ENCODE measurements around the gene NRF1. TPM values are rescaled to one million over a fixed set of nuclear protein-coding genes. Genes with fewer than 3 reads are reported as not detected.
A peak's percentile ranks its signal among the peaks of the same experiment; 100 is the strongest.
"Not testable (repeated sequence)": the region's sequence is repeated elsewhere in the genome, so short reads cannot be mapped to it uniquely, and the experiment has no call there.

Gene NRF1
- total RNA-seq, 2 experiments from 2014 or later, result 17.9 to 20.4 TPM

DNA sequence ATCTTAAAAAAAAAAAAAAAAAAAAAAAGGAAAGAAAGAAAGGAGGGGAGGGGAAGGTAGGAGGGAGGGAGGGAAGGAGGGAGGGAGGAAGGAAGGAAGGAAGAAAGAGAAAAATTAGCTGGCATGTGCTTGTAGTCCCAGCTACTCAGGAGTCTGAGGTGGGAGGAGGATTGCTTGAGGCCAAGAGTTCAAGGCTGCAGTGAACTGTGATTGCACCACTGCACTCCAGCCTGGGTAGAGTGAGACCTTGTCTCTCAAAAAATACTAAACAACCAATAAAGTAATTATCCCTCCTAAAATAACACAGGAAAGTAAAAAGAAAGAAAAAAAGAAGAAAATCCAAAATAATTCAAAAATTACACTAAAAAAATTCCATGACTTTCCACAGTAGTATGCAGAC, 13.8 kb upstream of the NRF1 start:
- H3K27me3 Mint-ChIP-seq, result no peaks in the 10 kb centered on the region
- DNase-seq, result no peak
- H3K4me3 Mint-ChIP-seq, result no peak overlapping the region
- no peaks in the 10 kb centered on the region for H3K36me3 Mint-ChIP-seq
- H3K4me1 Mint-ChIP-seq, result no peaks in the 10 kb centered on the region
- H3K9me3 Mint-ChIP-seq, result no peaks in the 10 kb centered on the region
- H3K27ac Mint-ChIP-seq, result no peak overlapping the region

DNA sequence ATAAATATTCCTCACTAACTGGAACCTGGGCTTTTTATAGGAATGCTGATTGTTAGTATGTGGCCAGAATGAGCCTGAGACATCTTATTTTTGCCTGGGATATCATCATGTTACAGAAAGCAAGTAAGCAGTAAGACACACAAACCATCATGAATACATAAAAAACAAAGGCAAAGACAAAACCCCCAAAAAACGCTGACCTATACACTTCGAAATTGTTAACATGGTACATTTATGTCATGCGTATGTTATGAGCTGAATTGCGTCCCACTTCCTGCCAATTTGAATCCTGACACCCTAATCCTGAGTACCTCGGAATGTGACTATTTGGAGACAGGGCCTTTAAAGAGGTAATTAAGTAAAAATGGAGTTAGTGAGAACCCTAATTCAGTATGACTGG, 12.3 kb upstream of the NRF1 start:
- Mint-ChIP-seq H3K36me3 (no peaks in the 10 kb centered on the region), H3K9me3 (peaks cover 2% of the 10 kb centered on the region), H3K4me1 (no peaks in the 10 kb centered on the region), H3K4me3 (no peak overlapping the region), H3K27ac (no peak overlapping the region), H3K27me3 (no peaks in the 10 kb centered on the region)
- no peak for DNase-seq

DNA sequence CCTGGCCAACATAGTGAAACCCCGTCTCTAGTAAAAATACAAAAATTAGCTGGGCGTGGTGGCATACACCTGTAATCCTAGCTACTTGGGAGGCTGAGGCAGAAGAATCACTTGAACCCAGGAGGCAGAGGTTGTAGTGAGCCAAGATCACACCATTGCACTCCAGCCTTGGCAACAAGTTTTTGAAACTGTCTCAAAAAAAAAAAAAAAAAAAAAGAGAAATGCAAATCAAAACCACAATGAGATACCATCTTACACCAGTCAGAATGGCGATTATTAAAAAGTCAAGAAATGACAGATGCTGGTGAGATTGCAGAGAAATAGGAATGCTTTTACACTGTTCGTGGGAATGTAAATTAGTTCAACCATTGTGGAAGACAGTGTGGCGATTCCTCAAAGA, 7.9 kb upstream of the NRF1 start:
- H3K27ac Mint-ChIP-seq, H3K4me3 Mint-ChIP-seq: not testable (repeated sequence)

DNA sequence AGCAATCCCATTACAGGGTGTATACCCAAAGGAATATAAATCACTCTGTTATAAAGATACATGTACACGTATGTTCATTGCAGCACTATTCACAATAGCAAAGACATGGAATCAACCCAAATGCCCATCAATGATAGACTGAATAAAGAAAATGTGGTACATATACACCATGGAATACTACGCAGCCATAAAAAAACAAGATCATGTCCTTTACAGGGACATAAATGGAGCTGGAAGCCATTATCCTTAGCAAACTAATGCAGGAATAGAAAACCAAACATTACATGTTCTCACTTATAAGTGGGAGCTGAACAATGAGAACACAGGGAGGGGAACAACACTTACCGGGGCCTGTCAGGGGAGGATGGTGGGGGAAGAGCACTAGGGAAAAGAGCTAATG, 7.5 kb upstream of the NRF1 start:
- H3K27ac Mint-ChIP-seq, H3K4me3 Mint-ChIP-seq, H3K9me3 Mint-ChIP-seq, H3K27me3 Mint-ChIP-seq, DNase-seq: not testable (repeated sequence)
- Mint-ChIP-seq H3K36me3 (peaks cover 30% of the 10 kb centered on the region), H3K4me1 (peaks cover 19% of the 10 kb centered on the region)

More for the DNA sequence above, 7.9 kb upstream of the NRF1 start:
- peaks cover 28% of the 10 kb centered on the region for H3K36me3 Mint-ChIP-seq
- H3K9me3 Mint-ChIP-seq, DNase-seq, H3K27me3 Mint-ChIP-seq: not testable (repeated sequence)
- peaks cover 17% of the 10 kb centered on the region for H3K4me1 Mint-ChIP-seq

DNA sequence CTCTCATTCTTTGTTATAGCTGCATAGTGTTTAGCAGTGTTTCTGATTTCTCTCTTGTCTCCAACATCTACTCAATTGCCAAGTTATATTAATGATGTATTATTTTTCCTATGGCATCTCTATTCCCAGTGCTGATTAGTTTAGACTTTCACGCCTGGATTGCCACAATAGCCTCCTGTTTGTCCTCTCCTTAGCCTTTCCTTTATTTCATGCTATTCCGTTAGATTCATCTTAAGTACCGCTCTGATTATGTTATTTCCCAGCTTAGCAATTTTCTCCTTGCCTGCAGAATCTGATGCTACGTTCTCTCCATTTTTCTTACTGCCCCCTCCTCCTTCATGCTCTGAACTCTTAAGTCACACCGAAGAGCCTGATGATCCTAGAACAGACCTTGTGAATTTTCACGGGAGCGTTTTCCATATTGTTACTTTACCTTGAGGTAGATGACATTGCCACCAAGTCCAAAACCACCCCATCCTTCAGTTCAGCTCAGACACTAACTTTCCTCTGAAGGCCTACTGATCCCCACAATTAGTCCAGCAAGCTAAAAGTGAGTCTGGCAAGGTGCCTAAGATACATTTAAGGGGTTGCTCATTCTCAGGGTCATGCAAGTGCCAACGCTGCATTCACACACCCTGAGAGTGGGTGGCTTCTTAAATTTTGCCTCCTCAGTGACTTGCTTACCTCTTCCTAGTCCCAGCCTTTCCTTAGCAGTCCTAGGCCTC, 6.6 kb upstream of the NRF1 start:
- Mint-ChIP-seq H3K36me3 (peaks cover 38% of the 10 kb centered on the region), H3K4me3 (no peak overlapping the region), H3K27me3 (no peaks in the 10 kb centered on the region), H3K27ac (no peak overlapping the region), H3K4me1 (peaks cover 26% of the 10 kb centered on the region), H3K9me3 (peaks cover 3% of the 10 kb centered on the region)
- no peak for DNase-seq

DNA sequence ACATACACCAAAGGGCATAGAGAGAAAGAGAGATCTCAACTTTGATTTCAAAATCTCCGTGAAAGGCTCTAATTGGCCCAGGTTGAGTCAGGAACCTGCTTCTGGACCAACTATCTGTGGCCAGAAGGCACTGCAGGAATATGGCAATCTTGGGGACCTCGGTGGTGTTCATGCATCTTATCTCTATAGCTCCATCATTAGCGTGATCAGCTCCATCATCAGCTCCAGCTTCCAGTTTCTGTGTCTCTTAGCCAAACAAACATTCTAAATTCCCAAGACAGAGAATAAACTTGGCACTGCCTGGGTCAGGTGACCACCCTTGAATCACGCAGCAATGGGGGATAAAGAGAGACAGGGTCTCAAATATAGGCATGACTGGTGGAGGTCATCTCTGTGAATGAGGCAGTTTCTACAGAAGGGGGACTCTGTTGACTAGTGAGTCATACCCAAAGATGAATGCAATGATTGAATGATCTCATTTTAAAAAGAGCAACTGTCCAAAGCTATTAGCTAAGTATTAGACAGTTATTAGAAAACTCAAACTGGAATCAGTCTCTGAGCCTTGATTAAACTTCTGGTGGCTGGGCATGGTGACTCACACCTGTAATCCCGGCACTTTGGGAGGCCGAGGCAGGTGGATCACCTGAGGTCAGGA, 5.4 kb upstream of the NRF1 start:
- Mint-ChIP-seq H3K27me3 (no peaks in the 10 kb centered on the region), H3K36me3 (peaks cover 48% of the 10 kb centered on the region), H3K9me3 (peaks cover 3% of the 10 kb centered on the region), H3K4me1 (peaks cover 30% of the 10 kb centered on the region), H3K27ac (peak overlapping the region; percentile 70), H3K4me3 (no peak overlapping the region)
- no peak for DNase-seq

DNA sequence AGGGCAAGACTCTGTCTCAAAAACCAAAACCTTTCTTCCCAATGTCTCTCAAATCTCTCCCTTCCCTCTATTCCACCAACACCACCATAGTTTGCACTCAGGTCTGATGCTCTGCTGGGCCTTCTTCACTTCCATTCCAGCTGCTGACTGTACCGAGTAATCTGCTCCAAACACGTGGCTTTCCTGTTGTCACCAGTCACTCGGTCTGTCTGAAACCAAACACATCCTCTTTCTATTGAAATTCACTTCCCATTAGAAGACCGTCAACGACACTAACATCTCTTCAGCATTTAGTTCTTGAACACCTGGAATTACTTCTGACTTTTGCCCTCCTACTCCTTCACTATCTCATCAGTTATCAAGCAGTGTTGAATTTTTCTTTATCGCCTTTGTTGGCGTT, 4.7 kb upstream of the NRF1 start:
- peaks cover 3% of the 10 kb centered on the region for H3K9me3 Mint-ChIP-seq
- H3K4me1 Mint-ChIP-seq, result peaks cover 30% of the 10 kb centered on the region
- no peak for DNase-seq
- H3K36me3 Mint-ChIP-seq, result peaks cover 48% of the 10 kb centered on the region
- H3K4me3 Mint-ChIP-seq, result no peak overlapping the region
- no peaks in the 10 kb centered on the region for H3K27me3 Mint-ChIP-seq
- H3K27ac Mint-ChIP-seq, result peak overlapping the region; percentile 30

DNA sequence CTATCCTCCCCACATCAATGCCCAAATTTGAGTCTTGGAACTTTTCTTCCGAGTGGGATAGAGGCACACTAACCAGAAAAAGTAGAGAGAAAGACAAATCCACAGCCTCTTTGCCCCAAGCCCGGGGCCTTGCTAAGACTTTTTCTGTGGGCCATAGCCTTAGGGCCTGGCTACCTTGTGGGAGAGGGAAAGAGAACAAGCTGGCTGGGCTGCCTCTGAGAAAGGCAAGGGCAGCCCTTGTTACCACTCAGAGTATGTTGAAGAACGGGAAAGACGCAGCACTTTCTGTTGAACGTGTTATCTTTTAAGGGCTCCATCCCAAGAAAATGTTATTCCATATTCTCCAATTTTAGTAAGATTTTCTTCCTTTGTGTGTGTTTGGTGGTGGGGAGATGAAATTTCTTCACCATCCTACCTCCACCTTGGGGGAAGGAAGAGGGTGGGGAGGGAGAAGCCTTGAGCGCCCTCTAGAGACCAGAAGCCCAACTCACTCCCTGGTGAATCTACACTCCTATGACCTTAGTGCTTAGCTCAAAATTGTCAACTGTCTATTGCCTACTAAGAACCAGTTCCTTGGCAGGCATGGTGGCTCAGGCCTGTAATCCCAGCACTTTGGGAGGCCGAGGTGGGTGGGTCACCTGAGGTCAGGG, 3.9 kb upstream of the NRF1 start:
- peaks cover 30% of the 10 kb centered on the region for H3K4me1 Mint-ChIP-seq
- no peak overlapping the region for H3K27ac Mint-ChIP-seq

DNA sequence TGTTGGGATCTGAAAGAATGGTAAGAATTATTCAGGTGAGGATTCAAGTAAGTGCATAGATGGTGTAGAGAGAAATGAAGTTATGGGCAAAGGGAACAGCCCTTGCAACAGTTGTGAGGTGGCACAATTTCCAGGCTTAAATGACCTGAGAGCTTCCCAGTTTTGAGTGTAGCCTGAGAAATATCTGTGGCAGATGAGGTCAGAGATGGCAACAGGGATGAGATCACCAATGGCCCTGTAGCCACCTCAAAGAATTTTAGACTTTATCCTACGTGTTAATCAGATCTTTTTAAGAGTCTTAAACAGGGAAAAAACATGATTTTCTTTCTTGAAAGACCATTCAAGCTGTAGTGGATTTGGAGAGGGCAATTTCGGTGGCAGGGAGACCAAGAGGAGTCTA, 1.9 kb upstream of the NRF1 start:
- H3K36me3 Mint-ChIP-seq, result peaks cover 48% of the 10 kb centered on the region
- DNase-seq, result no peak
- peaks cover 44% of the 10 kb centered on the region for H3K4me1 Mint-ChIP-seq
- no peaks in the 10 kb centered on the region for H3K27me3 Mint-ChIP-seq
- H3K9me3 Mint-ChIP-seq, result peaks cover 1% of the 10 kb centered on the region
- H3K4me3 Mint-ChIP-seq, result peak overlapping the region; percentile 89
- peak overlapping the region; percentile 59 for H3K27ac Mint-ChIP-seq

More for the DNA sequence above, 3.9 kb upstream of the NRF1 start:
- DNase-seq, result peak; percentile 21
- Mint-ChIP-seq H3K27me3 (no peaks in the 10 kb centered on the region), H3K9me3 (peaks cover 3% of the 10 kb centered on the region), H3K36me3 (peaks cover 48% of the 10 kb centered on the region), H3K4me3 (no peak overlapping the region)

DNA sequence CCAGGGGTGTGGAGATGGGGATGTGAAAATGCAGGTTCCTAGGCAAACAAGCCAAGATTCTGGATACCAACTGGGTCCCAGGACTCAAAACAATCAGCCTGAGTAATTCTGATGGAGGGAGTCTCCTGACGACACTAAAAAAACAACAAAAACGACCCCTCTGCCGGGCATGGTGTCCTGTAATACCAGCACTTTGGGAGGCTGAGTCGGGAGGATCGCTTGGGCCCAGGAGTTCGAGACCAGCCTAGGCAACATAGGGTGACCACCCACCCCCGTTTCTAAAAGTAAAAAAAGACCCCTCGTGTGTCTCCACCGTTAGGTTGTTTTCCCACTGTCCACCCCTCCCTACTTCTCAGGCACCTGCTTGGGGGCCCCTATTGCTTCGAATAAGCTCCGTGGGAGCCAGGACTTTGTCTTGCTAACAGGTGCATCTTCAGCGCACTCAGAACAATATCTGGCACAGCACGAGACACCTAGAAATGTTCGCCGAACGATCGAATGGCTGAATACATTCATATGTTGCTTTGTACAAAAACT, 743 bp upstream of the NRF1 start:
- DNase-seq, result no peak
- peak overlapping the region; percentile 95 for H3K27ac Mint-ChIP-seq
- H3K4me3 Mint-ChIP-seq, result peak overlapping the region; percentile 89
- peaks cover 1% of the 10 kb centered on the region for H3K9me3 Mint-ChIP-seq
- H3K36me3 Mint-ChIP-seq, result peaks cover 46% of the 10 kb centered on the region
- no peaks in the 10 kb centered on the region for H3K27me3 Mint-ChIP-seq
- peaks cover 52% of the 10 kb centered on the region for H3K4me1 Mint-ChIP-seq

DNA sequence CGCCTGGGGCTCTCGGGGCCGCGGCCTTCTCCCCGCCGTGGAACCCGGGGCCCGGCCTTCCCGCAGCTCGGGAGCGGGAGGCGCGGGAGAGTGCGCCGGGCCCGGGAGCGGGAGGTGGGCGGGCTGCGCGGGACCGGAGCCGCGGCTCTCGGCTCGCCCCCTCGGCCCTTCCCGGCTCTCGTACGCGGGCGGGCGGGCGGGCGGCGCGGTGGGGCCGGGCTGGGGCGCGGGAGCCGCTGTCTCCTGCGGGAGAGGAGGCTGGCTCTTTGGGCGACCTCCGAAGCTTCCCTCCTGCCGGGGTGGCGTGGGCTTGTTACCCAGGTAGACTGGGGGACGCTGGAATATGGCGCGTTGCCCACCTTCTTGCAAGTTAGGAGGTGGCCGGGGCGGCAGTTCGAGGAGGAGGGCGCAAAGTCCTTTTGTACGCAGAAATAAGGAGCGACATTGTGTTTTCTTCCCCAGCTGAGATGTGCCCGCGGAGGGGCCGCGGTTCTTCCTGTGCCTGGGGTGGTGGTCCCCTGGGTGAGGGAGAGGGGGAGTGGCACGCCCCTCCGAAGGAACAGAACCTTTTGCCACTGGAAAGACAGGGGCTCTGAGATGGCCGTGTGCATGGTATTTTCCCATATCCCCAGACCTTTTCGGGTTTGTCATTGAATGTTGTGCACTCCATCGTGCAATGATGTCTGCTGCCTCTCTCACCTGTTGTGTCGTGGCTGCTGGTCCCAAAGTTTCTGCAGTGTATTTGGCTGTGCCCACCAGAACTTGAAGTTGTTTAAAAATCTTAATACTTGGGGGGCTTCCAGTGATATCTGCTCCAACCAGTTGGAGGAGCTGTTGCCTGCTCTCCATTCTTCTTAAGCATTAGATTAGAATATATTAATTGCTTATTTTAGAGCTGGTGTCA, 844 bp downstream of the NRF1 start:
- Mint-ChIP-seq H3K4me3 (peak overlapping the region; percentile 86), H3K27ac (peak overlapping the region; percentile 93), H3K36me3 (peaks cover 32% of the 10 kb centered on the region), H3K27me3 (no peaks in the 10 kb centered on the region), H3K9me3 (peaks cover 1% of the 10 kb centered on the region), H3K4me1 (peaks cover 51% of the 10 kb centered on the region)
- DNase-seq, result peak; percentile 19

DNA sequence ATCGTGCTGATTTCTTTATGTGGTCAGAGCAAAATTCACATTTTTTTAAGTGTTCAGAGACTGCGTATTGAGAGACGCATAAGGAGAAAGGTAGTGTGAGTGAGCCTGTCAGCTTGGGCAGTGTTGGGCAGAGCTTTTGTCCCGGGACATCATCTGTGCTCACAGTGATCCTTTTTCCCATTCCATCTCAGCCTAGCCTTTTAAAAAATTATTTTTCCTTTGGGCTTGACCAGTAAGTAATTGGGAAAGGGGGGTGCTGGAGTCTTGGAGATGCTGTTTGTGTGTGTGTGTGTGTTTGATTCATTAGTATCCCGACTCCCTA, 1.5 kb downstream of the NRF1 start:
- peaks cover 32% of the 10 kb centered on the region for H3K36me3 Mint-ChIP-seq
- H3K4me3 Mint-ChIP-seq, result peak overlapping the region; percentile 86
- peak overlapping the region; percentile 93 for H3K27ac Mint-ChIP-seq
- no peak for DNase-seq
- peaks cover 55% of the 10 kb centered on the region for H3K4me1 Mint-ChIP-seq
- H3K27me3 Mint-ChIP-seq, result no peaks in the 10 kb centered on the region
- peaks cover 1% of the 10 kb centered on the region for H3K9me3 Mint-ChIP-seq

DNA sequence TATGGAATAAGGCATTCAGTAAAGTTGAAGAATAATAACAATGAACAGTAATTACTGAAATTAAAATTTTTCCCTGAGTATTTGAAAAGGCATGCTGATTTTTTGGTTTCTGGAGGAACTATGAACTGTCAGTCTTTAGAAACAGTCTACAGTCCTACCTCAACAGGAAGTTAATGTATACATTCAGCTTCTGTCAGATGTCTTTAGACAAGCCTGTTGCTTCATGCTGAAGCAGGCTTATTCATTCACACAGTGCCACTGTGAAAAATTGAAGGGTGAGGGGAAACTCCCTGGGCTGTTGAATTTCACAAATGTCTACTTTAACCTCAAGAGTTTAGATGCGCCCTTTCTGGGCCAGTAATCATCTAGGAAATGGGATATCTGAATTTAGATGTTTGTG, 3.5 kb downstream of the NRF1 start:
- peak; percentile 22 for DNase-seq
- Mint-ChIP-seq H3K9me3 (no peaks in the 10 kb centered on the region), H3K4me1 (peaks cover 61% of the 10 kb centered on the region), H3K4me3 (peak overlapping the region; percentile 3), H3K36me3 (peaks cover 22% of the 10 kb centered on the region), H3K27me3 (no peaks in the 10 kb centered on the region), H3K27ac (peak overlapping the region; percentile 63)

DNA sequence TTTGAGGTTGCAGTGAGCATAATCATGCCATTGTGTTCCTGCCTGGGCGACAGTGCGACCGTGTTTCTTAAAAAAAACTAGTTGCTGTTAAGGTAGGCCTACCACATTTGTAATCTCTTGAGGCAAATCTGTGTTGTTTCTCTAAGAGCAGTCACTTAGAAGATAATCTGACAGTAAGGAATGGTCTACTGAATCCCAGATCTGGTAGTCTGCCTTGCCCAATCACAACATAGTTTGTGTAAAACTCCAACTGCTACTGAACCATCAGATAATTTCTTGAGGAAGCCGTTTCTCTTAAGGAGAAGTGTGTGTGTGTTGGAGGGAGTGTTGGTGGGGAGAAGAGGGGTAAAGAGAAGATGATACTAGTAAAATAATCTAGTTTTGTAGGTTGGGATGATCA, 5.0 kb downstream of the NRF1 start:
- no peak overlapping the region for H3K4me3 Mint-ChIP-seq
- DNase-seq, result no peak
- peaks cover 66% of the 10 kb centered on the region for H3K4me1 Mint-ChIP-seq
- no peaks in the 10 kb centered on the region for H3K27me3 Mint-ChIP-seq
- peaks cover 16% of the 10 kb centered on the region for H3K36me3 Mint-ChIP-seq
- H3K27ac Mint-ChIP-seq, result no peak overlapping the region
- no peaks in the 10 kb centered on the region for H3K9me3 Mint-ChIP-seq

DNA sequence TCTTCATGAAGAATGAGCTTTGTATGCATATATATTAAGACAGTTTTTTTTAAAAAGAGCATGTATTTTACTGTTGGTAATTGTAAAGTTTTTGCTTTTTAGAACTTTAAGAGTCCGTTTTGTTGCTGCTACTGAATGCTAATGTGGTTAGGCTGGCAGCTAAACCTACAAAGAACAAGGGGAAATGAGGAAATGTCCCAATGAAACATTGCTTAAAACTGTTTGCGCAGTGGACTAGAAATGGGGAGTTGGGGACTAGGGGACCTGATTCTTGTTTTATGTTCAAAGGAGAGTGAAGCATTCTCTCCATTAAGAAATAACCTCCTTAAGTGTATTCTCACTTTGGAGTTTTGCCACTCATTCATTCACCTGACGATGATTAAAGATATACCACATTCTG, 5.7 kb downstream of the NRF1 start:
- Mint-ChIP-seq H3K36me3 (peaks cover 16% of the 10 kb centered on the region), H3K4me3 (peak overlapping the region; percentile 9)
- no peak for DNase-seq

More for the DNA sequence above, 5.7 kb downstream of the NRF1 start:
- Mint-ChIP-seq H3K4me1 (peaks cover 66% of the 10 kb centered on the region), H3K27ac (no peak overlapping the region), H3K9me3 (no peaks in the 10 kb centered on the region), H3K27me3 (no peaks in the 10 kb centered on the region)
